Mesenchymal stem cell (in vitro differentiated cells and primary cell): Measurements from ENCODE around the gene GPR3.

Experiments used
- DNase-seq: peaks from one replicate; pipeline ENCODE4 v3.0.0-alpha.2; 2013
- H2AFZ ChIP-seq: one replicate; pipeline ENCODE4 v1.6.1; 2013; ENCODE audit warnings: low read depth, mild to moderate bottlenecking, control low read depth, inconsistent platforms, low read length, moderate library complexity
- H2AK5ac ChIP-seq: 2 replicates; pipeline ENCODE4 v1.6.1; 2013; ENCODE audit warnings: low read length, moderate library complexity, mild to moderate bottlenecking, inconsistent platforms; ENCODE audit not compliant: severe bottlenecking
- H2BK120ac ChIP-seq: one replicate; pipeline ENCODE4 v1.6.1; 2013; ENCODE audit warnings: low read depth, mild to moderate bottlenecking, inconsistent platforms, low read length, moderate library complexity
- H2BK12ac ChIP-seq, 2 experiments: one replicate each; pipeline ENCODE4 v1.6.1; 2013; ENCODE audit warnings: inconsistent platforms in 2 of 2, low read length in 2 of 2, mild to moderate bottlenecking in 2 of 2, moderate library complexity in 2 of 2, control low read depth in 1 of 2
- H2BK15ac ChIP-seq: one replicate; pipeline ENCODE4 v1.6.1; 2013; ENCODE audit warnings: mild to moderate bottlenecking, low read depth, inconsistent platforms; ENCODE audit not compliant: poor library complexity, severe bottlenecking
- H2BK5ac ChIP-seq: 2 replicates; pipeline ENCODE4 v1.6.1; 2013; ENCODE audit warnings: low read depth, mild to moderate bottlenecking, low read length, control low read depth, inconsistent platforms; ENCODE audit not compliant: poor library complexity, severe bottlenecking
- H3K14ac ChIP-seq, 2 experiments: one replicate each; pipeline ENCODE4 v1.6.1; 2013; ENCODE audit warnings: inconsistent platforms in 2 of 2, low read length in 2 of 2, control low read depth in 1 of 2, mild to moderate bottlenecking in 1 of 2, moderate library complexity in 1 of 2
- H3K18ac ChIP-seq, 2 experiments: one replicate each; pipeline ENCODE4 v1.6.1; 2013; ENCODE audit warnings: inconsistent platforms in 2 of 2, low read length in 2 of 2, control low read depth in 1 of 2, low read depth in 1 of 2, mild to moderate bottlenecking in 1 of 2
- H3K23ac ChIP-seq, 2 experiments: one replicate each; pipeline ENCODE4 v1.6.1; 2013; ENCODE audit warnings: inconsistent platforms in 2 of 2, low read length in 2 of 2, mild to moderate bottlenecking in 2 of 2, moderate library complexity in 2 of 2, control low read depth in 1 of 2
- H3K27ac ChIP-seq: 2 replicates; pipeline ENCODE4 v1.5.1; 2013; ENCODE audit warnings: mild to moderate bottlenecking, moderate library complexity, low read length, control low read depth, inconsistent platforms; ENCODE audit not compliant: poor library complexity, severe bottlenecking
- H3K27me3 ChIP-seq, 2 experiments: 2 replicates each; pipeline versions ENCODE4 v1.6.1 to v1.7.0; 2013; ENCODE audit warnings: low read length in 2 of 2, mild to moderate bottlenecking in 2 of 2, moderate library complexity in 2 of 2, control low read depth in 1 of 2, inconsistent platforms in 1 of 2; ENCODE audit not compliant: control insufficient read depth in 1 of 2, insufficient read depth in 1 of 2
- H3K36me3 ChIP-seq, 2 experiments: 2 replicates each; pipeline versions ENCODE4 v1.6.1 to v1.7.0; 2013; ENCODE audit warnings: low read length in 2 of 2, control low read depth in 1 of 2, inconsistent platforms in 1 of 2, low read depth in 1 of 2, mild to moderate bottlenecking in 1 of 2; ENCODE audit not compliant: insufficient read depth in 2 of 2, control insufficient read depth in 1 of 2
- H3K4ac ChIP-seq, 2 experiments: one replicate each; pipeline ENCODE4 v1.6.1; 2013; ENCODE audit warnings: inconsistent platforms in 2 of 2, low read length in 2 of 2, mild to moderate bottlenecking in 2 of 2, moderate library complexity in 2 of 2, control low read depth in 1 of 2, low read depth in 1 of 2
- H3K4me1 ChIP-seq: 2 replicates; pipeline ENCODE4 v1.6.1; 2013; ENCODE audit warnings: low read depth, low read length, control low read depth; ENCODE audit not compliant: control insufficient read depth, insufficient read depth
- H3K4me2 ChIP-seq: 2 replicates; pipeline ENCODE4 v1.6.1; 2013; ENCODE audit warnings: low read length, mild to moderate bottlenecking, inconsistent platforms; ENCODE audit not compliant: poor library complexity, severe bottlenecking
- H3K4me3 ChIP-seq, 2 experiments: 2 replicates each; pipeline versions ENCODE4 v1.5.1 to v1.7.0; 2013; ENCODE audit warnings: low read length in 2 of 2, mild to moderate bottlenecking in 2 of 2, control low read depth in 1 of 2, low read depth in 1 of 2; ENCODE audit not compliant: insufficient read depth in 1 of 2
- H3K79me1 ChIP-seq: replicated peaks from 2 replicates; pipeline ENCODE4 v1.6.1; 2013; ENCODE audit warnings: mild to moderate bottlenecking, control low read depth, low read length, inconsistent platforms; ENCODE audit not compliant: poor library complexity, severe bottlenecking
- H3K9ac ChIP-seq: 2 replicates; pipeline ENCODE4 v1.7.0; 2013; ENCODE audit warnings: mild to moderate bottlenecking, low read length, moderate library complexity
- H3K9me3 ChIP-seq: 2 replicates; pipeline ENCODE4 v1.7.0; 2013; ENCODE audit warnings: mild to moderate bottlenecking, low read length; ENCODE audit not compliant: control insufficient read depth
- H4K8ac ChIP-seq: one replicate; pipeline ENCODE4 v1.6.1; 2013; ENCODE audit warnings: inconsistent platforms, mild to moderate bottlenecking, low read length, moderate library complexity
- H4K91ac ChIP-seq: one replicate; pipeline ENCODE4 v1.6.1; 2013; ENCODE audit warnings: mild to moderate bottlenecking, low read length, inconsistent platforms
- WGBS: methylation state at CpG from one replicate; pipeline ENCODE4 v1.1.7; 2013; ENCODE audit warnings: mixed read lengths; 5-methylcytosine and 5-hydroxymethylcytosine counted together

GPR3 gene

GRCh38 chr1:27346357-27346756 lies 46.1 kb upstream of the GPR3 start:
- no peak overlapping the region for H3K23ac ChIP-seq
- no peaks in the 10 kb centered on the region for H3K79me1 ChIP-seq

GRCh38 chr1:27346991-27347624 lies 45.3 kb upstream of the GPR3 start:
- no peak overlapping the region for H4K8ac ChIP-seq
- H3K9me3 ChIP-seq, result no peaks in the 10 kb centered on the region
- peaks cover 0 to 4% of the 10 kb centered on the region in 2 experiments for H3K36me3 ChIP-seq
- 77% methylated on average over 12 of the region's 14 CpGs for WGBS
- H3K79me1 ChIP-seq, result no peaks in the 10 kb centered on the region
- no peak overlapping the region for H3K4me2 ChIP-seq
- H3K4me1 ChIP-seq, result peaks cover 39% of the 10 kb centered on the region
- H2AK5ac ChIP-seq, result peak overlapping the region; percentile 26
- H3K14ac ChIP-seq, result no peak overlapping the region
- H3K18ac ChIP-seq, result no peak overlapping the region
- H3K4me3 ChIP-seq, result no peak overlapping the region
- no peak overlapping the region for H2BK120ac ChIP-seq
- H3K9ac ChIP-seq, result no peak overlapping the region
- peak overlapping the region in 1 of 2 experiments; percentile 68 for H2BK12ac ChIP-seq
- peaks cover 0 to 31% of the 10 kb centered on the region in 2 experiments for H3K27me3 ChIP-seq
- no peak overlapping the region for H3K4ac ChIP-seq
- no peak overlapping the region for H2AFZ ChIP-seq
- no peak overlapping the region for H3K23ac ChIP-seq
- H2BK5ac ChIP-seq, result no peak overlapping the region
- no peak for DNase-seq
- no peak overlapping the region for H4K91ac ChIP-seq
- H2BK15ac ChIP-seq, result no peak overlapping the region
- no peak overlapping the region for H3K27ac ChIP-seq

More at GRCh38 chr1:27346357-27346756, 46.1 kb upstream of the GPR3 start:
- DNase-seq, result no peak
- H2BK120ac ChIP-seq, result no peak overlapping the region
- peaks cover 0 to 4% of the 10 kb centered on the region in 2 experiments for H3K36me3 ChIP-seq
- no peak overlapping the region for H2BK15ac ChIP-seq
- H3K4me3 ChIP-seq, result no peak overlapping the region
- peaks cover 0 to 30% of the 10 kb centered on the region in 2 experiments for H3K27me3 ChIP-seq
- H3K4me1 ChIP-seq, result peaks cover 45% of the 10 kb centered on the region
- no peak overlapping the region for H2AFZ ChIP-seq
- no peak overlapping the region for H2AK5ac ChIP-seq
- H2BK5ac ChIP-seq, result no peak overlapping the region
- no peak overlapping the region for H3K9ac ChIP-seq
- H3K14ac ChIP-seq, result no peak overlapping the region
- no peak overlapping the region for H3K27ac ChIP-seq
- H3K9me3 ChIP-seq, result no peaks in the 10 kb centered on the region
- no peak overlapping the region for H4K8ac ChIP-seq
- 97% methylated on average over 7 of the region's 8 CpGs for WGBS
- H3K4ac ChIP-seq, result no peak overlapping the region
- H4K91ac ChIP-seq, result no peak overlapping the region
- no peak overlapping the region for H3K18ac ChIP-seq
- H2BK12ac ChIP-seq, result no peak overlapping the region
- no peak overlapping the region for H3K4me2 ChIP-seq

GRCh38 chr1:27348861-27349783 lies 43.3 kb upstream of the GPR3 start:
- Histone ChIP-seq H2BK120ac (no peak overlapping the region), H3K9me3 (no peaks in the 10 kb centered on the region), H3K4ac (no peak overlapping the region), H3K9ac (no peak overlapping the region), H3K27me3 (peaks cover 0 to 31% of the 10 kb centered on the region in 2 experiments), H2BK15ac (peak overlapping the region; percentile 68), H3K4me3 (peak overlapping the region; percentile 56), H2BK12ac (no peak overlapping the region), H3K18ac (peak overlapping the region; percentile 8 to 74), H2BK5ac (no peak overlapping the region), H2AK5ac (peak overlapping the region; percentile 23), H3K4me2 (peak overlapping the region; percentile 75), H3K4me1 (peaks cover 26% of the 10 kb centered on the region), H3K36me3 (peaks cover 9 to 12% of the 10 kb centered on the region in 2 experiments), H3K23ac (no peak overlapping the region), H3K79me1 (no peaks in the 10 kb centered on the region), H3K27ac (no peak overlapping the region), H3K14ac (no peak overlapping the region), H2AFZ (peak overlapping the region; percentile 54), H4K8ac (peak overlapping the region; percentile 27), H4K91ac (no peak overlapping the region)
- no peak for DNase-seq
- 17% methylated on average over 43 of the region's 51 CpGs for WGBS
